Activated CD8-positive, alpha-beta memory T cell treated with anti-CD3 and anti-CD28 coated beads, Interleukin-2, amount 50 U/mL, for 24 hours (primary cell): ENCODE data around the gene TSHR.
"Not testable (repeated sequence)": the region's sequence is repeated elsewhere in the genome, so short reads cannot be mapped to it uniquely, and the experiment has no call there.

Experiments used
- DNase-seq: peaks from one replicate; pipeline ENCODE4 v3.0.0-alpha.2; 2020; ENCODE audit errors: extremely low read depth

TSHR gene

DNA sequence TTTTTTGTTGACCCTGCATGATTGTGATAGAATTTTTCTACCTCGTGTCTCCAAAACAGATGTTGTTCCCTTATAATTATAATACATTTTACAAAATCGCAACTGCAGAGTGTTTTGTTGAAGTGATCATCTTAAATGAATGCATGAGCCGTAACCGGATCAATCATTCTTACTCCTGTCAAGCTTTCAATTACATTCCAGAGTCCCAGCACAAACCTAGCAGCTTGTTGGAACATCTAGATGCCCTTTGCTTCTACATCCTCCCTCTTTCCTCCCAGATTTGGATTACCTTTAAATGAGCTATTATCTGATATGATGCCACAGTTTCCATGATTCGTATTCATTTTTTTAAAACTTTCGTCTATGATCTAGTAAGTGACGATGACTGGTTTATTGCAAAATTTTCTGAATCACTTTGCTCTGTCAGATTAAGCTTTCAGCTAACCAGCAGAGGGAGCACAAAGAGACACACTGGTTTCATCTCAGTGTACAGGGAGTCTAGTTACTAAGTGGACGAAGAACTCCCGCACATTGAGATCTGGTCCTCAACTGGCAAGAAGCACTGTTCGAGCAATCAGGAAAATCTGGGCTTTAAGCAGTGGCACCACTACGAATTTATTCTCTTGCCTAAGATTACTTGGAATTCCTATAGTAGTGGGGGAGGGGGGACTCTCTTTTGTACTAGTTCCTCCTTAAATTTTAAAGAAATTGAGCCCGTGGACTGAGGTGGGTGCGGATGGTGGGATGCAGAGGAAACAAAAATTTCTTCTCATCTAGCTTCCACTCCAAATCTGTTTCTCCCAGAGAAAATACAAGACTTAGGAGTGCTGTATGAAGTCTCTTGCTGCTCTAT, 40.9 kb downstream of the TSHR start:
- no peak for DNase-seq

DNA sequence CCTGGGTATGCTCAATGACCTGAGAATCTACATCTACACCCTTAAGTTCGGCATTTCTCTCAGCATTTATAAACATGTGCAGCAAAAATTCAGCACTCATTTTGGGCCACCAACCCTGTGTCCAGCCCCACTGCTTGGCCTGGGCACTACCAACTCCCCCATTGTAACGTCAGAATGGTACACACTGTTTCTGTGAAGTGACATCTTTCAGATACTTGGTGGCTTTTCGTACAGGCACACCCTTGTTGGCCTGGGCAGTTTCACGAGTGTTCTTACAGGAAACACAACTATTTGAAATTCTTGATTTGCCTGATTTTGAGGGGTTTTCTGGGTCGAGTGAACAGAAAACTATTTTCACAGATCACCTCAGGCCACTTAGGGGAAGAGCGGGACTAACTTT, 46.0 kb downstream of the TSHR start:
- no peak for DNase-seq

DNA sequence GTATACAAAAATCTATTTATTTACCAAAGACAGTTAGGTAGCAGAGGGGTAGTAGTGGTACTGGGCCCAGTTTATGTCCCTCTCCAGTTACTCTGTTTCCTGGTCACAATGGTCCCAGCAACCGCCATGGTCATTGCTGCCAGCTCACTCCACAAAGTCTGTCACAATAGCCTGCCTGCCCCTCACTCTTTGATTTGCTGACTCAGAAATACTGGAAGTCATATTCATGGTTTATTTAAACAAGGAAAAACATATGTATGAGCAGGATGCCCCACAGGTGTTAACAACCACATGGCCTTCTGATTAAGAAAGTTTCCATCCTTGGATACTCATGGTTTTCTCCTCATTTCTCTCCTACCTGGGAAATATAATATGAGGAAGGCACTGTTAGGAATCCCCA, 49.2 kb downstream of the TSHR start:
- no peak for DNase-seq

DNA sequence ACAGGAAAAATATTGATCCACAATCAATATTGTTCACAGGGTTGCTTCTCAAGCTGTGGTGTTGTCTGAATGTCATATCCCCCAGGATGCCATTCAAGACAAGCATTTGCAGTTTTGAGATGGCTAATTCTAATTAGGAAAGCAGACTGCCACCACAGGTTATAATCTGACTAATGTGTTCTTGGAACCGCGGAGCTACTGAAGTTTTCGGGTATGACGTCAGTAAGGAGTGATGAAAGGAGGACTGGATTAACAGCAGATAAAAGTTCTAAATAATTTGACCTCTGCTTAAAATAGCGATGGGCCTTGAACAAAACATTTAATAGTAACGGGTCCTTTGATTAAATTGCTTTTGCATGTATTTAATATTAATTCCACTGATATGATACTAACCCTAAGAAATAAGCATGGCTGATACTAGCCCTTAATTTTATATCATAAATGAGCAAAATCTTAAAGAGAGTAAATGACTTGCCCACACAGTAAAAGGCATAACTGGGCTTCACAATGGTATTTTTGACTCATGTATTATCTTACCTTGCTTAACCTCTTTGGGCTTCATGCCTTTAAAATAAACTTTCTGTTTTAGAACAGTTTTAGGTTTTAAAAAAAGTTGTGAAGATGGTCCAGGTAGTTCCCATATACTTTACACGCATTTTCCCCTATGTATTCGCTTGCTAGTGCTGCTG, 50.3 kb downstream of the TSHR start:
- DNase-seq = no peak

DNA sequence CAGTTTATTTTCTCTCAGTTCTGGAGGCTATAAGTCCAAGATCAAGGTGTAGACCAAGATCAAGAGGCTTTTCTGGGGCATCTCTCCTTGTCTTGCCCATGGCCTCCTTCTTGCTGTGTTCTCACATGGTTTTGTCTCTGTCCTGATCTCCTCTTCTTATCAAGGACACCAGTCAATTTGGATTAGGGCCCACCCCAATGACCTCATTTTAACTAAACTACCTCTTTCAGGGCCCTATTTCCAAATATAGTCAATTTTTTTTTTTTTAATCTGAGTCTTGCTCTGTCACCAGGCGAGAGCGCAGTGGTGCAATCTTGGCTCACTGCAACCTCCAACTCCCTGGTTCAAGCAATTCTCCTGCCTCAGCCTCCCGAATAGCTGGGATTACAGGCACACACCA, 50.8 kb downstream of the TSHR start:
- DNase-seq = no peak

DNA sequence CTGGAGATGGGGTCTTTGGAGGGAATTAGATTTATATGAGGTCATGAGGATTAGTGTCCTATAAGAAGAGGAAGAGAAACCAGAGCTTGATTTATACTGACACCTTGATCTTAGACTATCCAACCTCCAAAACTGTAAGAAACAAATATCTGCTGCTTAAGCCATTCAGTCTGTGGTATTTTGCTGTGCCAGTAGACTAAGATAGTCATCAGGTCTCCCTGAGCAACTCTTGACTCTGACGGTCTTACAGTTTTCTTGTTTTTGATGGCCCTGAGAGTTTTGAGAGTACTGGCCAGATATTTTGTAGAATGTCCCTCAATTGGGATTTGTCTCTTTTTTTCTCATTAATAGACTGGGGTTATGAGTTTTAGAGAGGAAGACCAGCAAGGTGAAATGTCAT, 51.7 kb downstream of the TSHR start:
- no peak for DNase-seq

DNA sequence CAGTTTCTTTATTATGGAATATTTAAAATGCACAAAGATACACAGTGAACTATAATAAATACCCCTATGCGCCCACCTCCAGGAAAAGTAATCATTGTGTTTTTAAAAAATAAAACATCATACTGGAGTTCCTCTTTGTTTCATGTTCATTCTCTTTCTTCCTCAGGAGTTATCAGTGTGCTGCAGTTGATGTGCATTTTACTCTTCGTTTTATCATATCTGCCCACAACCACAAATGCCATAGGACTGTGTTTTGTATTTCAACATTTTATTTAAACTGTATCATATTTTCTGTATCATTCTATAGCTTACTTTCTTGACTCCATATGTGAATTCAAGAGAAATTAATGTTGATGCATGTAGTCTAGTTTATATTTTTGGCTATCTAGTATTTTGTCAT, 53.9 kb downstream of the TSHR start:
- no peak for DNase-seq

DNA sequence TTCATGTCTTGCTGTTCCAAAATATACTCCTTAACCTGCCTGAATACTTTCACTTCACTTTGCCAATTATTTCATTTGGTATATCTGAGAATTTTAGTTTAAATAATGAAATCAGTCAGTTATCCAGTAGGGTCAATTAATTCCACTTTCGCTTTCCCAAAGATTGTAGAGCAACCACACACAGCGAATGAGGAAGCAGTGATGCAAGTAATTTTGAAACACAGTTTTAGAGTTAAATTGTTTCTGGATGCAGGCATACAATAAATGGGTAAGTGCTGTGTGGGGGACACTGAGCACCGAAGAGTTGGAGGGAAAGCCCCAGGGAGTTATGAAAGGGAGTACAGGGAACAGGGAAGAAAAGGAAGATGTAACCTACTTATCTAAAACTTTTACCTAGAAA, 62.8 kb downstream of the TSHR start:
- DNase-seq = no peak

DNA sequence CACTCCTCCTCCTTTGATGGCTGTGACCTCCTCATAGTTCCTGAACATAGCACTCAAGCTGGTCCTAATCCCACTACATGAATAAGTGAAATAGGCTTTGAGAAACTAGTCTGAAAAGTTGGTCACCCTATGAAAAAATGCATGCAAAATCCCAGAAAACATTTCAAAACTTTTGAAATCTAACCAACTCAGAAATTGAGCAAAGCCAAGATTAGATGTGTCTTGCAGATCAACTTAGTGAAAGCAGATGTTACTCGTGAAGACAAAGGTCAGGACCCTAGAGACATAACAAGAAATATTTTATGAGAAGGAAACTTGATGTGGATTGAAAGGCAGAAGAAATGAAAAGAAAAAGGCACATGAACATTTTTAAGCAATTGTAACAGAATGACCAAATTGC, 63.3 kb downstream of the TSHR start:
- DNase-seq = no peak

DNA sequence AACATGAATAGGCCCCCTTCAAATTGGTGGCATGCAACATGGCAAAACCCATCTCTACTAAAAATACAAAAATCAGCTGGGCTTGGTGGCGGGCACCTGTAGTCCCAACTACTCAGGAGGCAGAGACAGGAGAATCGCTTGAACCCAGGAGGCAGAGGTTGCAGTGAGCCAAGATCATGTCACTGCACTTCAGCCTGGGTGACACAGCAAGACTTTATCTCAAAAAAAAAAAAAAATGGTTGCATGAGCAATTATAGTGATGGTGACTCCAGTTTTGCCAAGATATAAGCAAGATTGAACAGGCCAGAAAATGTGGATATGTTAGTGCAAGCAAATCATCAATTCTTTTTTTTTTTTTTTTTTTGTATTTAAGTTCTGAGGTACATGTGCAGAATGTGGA, 63.7 kb downstream of the TSHR start:
- not testable (repeated sequence) for DNase-seq

DNA sequence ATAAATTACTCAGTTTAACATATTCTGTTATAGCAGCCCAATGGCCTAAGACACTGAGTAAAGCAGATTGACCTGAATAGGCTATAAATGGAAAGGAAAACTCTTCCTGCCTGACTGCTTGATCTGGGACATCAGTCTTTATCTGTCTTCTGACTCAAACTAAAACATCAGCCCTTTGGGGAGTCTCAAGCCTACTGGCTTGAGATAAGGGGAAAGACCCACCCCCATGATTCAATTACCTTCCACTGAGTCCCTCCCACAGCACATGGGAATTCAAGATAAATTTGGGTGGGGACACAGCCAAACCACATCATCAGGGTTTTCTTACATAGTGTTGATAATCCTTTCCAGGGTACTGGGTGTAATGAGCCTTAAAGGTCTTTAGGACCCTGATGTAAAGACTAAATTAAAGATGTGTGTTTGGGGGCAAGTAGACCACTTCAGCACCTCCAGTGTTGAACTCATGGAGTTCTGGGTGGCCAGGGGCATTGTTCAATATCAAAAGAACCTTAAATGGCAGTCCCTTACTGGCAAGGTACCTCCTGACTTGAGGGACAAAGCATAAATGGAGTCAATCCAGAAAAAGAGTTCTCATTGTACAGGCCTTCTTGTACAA, 67.8 kb downstream of the TSHR start:
- DNase-seq = no peak

DNA sequence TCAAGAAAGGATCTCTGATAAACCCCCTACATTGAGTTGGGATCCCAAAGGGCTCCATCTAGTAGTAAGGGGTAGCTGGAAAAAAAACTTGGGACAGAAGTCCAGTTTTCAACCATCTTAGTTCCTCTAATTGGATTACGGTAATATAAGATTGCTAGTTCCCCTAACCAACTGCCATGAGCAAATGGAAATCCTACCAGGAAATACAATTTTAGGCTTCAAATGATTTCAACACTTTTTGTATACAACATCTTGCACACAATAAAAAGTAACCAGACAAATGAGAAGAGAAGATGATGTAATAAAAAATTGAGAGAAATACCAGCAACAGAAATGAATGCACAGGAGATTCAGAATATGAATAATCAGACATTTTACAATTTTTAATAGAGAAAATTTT, 73.0 kb downstream of the TSHR start:
- no peak for DNase-seq

DNA sequence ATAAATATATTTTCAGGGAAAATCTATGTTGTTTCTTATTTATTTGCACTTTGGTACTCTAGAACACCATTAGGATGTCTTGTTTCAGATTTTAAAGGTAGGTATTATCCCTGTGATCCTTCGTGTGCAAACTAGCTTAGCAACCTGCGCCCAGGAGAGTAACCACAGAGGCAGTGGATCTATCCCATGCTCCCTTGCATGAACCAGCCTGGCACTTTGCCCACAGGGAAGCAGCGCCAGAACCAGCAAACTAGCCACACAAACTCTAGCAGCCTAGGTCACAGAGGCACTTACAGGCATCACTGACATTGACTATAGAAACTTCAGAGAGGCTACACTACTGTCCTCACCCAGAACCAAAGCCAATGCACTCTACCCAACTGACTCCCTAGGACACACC, 76.1 kb downstream of the TSHR start:
- DNase-seq = no peak

DNA sequence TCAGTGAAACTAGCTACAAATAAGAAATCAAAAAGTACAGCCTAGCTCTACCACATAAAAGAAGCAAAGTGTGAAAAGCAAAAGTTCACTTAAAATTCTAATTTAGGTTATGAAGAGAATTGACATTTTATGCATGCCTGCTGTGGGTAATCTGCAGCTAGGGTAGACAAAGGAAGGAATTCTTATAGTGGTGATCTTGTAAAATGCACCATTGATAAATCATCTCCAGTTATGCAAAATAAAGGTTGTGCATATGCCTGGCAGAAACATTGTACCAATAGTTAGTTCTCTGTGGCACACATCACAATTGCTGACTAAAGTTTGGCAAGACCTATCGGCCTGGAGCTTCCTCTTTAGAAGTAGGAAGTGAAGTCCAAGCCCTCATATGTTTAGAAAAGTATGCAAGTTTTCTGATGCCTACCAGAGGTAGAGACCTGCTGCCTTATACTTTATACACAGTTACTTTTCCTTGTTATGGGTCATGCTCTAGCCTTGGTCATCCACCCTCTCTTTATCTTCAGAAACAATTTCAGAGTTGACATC, 78.3 kb downstream of the TSHR start:
- DNase-seq = no peak

DNA sequence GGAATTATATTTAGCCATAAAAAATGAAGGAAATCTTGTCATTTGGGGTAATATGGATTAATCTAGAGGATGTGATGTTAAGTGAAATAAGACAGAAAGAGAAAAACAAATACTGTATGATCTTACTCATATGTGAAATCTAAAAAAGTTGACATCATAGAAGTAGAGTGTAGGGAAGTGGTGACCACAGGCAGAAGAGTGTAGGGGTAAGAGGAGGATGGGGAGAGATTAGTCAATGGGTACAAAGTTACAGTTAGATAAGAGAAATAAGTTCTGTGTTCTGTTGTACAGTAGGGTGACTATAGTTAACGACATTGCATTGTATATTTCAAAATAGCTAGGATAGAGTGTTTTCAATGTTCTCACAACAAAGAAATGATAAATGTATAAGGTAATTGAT, 87.0 kb downstream of the TSHR start:
- no peak for DNase-seq

DNA sequence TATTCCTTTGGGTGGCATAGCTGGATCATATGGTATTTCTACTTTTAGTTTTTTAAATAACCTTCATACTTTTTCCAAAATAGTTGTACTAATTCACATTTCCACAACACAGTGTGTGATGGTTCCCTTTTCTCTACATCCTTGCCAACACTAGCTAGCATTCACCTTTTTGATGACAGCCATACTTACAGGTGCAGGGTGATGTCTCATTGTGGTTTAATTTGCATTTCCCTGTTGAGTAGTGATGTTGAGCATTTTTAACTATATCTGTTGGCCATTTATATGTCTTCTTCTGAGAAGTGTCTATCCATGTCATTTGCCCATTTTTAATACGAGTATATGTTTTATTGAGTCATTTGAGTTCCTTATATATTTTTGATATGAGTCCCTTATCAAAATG, 96.1 kb downstream of the TSHR start:
- no peak for DNase-seq

DNA sequence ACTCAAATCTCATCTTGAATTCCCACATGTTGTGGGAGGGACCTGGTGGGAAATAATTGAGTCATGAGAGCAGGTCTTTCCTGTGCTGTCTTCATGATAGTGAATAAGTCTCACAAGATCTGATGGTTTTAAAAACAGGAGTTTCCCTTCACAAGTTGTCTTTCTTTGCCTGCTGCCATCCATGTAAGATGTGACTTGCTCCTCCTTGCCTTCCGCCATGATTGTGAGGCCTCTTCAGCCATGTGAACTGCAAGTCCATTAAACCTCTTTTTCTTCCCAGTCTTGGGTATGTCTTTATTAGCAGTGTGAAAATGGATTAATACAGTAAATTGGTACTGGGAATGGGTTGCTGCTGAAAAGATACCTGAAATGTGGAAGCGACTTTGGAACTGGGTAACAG, 98.6 kb downstream of the TSHR start:
- not testable (repeated sequence) for DNase-seq

DNA sequence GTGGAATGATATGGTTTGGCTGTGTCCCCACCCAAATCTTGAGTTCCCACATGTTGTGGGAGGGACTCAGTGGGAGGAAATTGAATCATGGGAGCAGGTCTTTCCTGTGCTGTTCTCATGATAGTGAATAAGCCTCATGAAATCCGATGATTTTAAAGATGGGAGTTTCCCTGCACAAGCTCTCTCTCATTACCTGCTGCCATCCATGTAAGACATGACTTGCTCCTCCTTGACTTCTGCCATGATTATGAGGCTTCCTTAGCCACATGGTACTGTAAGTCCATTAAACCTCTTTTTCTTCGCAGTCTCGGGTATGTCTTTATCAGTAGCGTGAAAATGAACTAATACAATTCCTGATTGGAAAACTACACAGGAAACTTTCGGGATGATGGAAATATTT, 100.5 kb downstream of the TSHR start:
- DNase-seq = no peak

DNA sequence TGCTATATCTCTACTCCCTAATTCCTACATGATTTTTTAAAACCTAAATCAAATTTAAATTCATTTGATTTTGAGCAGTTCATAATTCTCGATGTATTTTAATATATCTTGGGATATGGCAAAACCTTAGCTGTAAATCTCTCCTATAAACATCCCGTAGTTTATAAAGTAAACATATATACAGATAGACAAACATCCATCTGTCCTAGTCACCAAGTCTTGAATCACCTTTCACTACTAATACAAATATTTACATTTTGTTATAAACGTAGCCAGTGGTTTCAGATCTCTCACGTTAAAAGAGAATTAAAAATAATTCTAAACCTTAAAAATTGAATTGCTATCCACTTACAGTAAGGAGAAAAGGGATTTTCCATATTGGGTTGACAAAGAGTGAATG, 107.0 kb downstream of the TSHR start:
- DNase-seq = no peak

DNA sequence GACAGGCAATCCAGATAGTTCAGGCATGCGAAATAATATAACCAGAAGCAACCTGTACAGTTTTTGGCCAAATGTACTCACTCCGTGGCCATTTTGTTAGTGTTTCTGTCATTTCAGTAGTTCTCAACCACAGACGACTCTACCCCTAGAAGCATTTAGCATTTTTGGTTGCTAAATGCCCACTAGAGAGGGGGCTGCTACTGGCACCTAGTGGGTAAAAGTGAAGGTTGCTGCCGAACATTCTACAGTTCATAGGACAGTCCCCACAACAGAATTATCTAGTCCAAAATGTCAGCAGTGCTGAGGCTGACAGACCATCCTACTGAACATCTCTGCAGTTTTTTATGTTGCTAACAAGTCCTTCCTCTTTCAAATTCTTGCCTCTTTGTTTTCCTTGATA, 107.4 kb downstream of the TSHR start:
- no peak for DNase-seq

DNA sequence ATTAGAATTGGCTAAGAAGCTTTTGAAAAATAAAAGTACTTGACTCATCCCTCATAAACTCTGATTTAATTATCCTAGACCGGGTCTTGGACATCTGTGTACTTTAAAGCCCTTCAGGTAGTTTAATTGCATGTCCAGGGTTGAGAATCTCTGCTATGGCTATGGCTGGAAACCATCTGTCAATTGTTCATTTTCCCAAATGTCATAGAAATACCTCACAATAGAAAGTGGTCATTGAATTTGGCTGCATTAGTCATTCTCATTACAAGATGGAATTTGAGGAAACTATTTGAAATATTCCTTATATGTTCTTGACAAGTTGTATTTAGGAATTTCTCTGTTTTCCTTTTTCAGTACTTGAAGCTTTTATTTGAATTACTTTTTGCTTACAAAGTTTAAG, 111.3 kb downstream of the TSHR start:
- DNase-seq = no peak

DNA sequence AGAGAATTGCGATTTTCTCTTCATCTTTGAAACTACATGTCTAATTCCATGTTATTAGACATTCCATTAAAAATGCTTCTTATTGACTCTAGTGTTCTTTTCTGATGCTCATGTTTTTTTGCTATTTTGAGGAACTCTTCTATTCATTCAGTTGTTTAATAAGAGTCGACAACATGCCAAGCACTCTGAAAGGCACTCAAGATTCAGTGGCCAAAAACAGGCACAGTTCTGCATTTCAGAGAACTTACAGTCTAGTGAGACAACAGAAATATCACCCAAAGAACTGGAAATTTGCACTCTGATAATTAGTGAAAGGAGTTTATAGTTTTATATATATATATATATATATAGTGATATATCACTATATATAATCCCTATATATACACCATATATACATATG, 111.7 kb downstream of the TSHR start:
- DNase-seq = no peak
